ENCODE measurements around the gene MCF2.

GRCh38 chrX:139680356-139680755 is 27.6 kb downstream of the MCF2 start:
- TF ChIP-seq, protein P1, sequence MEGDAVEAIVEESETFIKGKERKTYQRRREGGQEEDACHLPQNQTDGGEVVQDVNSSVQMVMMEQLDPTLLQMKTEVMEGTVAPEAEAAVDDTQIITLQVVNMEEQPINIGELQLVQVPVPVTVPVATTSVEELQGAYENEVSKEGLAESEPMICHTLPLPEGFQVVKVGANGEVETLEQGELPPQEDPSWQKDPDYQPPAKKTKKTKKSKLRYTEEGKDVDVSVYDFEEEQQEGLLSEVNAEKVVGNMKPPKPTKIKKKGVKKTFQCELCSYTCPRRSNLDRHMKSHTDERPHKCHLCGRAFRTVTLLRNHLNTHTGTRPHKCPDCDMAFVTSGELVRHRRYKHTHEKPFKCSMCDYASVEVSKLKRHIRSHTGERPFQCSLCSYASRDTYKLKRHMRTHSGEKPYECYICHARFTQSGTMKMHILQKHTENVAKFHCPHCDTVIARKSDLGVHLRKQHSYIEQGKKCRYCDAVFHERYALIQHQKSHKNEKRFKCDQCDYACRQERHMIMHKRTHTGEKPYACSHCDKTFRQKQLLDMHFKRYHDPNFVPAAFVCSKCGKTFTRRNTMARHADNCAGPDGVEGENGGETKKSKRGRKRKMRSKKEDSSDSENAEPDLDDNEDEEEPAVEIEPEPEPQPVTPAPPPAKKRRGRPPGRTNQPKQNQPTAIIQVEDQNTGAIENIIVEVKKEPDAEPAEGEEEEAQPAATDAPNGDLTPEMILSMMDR (IDR thresholded peaks at IDR 0.05 in 2 of 3, conservative IDR thresholded peaks at IDR 0.05 in 1 of 3; ENCODE audit: borderline replicate concordance in 1 of 3, insufficient read depth in 1 of 3, low read depth in 2 of 3, low read length in 2 of 3): no peak
- TF ChIP-seq CEBPB (IDR thresholded peaks at IDR 0.05; ENCODE audit: low read depth) (no peak), ZNF274 (IDR thresholded peaks at IDR 0.05; ENCODE audit: low read depth, low read length) (no peak), POLR2A (IDR thresholded peaks at IDR 0.05; ENCODE audit: borderline replicate concordance, extremely low read depth, insufficient read depth, insufficient read length) (no peak), REST (IDR thresholded peaks at IDR 0.05; ENCODE audit: low read depth) (no peak), RAD21 (IDR thresholded peaks at IDR 0.05; ENCODE audit: low read depth) (no peak), EZH2 (IDR thresholded peaks at IDR 0.05) (no peak), EGR1 (IDR thresholded peaks at IDR 0.05; ENCODE audit: low read depth) (no peak), ELF1 (IDR thresholded peaks at IDR 0.05; ENCODE audit: borderline replicate concordance, low read depth) (no peak), POLR2AphosphoS5 (IDR thresholded peaks at IDR 0.05; ENCODE audit: low read depth, low read length) (no peak), YY1 (IDR thresholded peaks at IDR 0.05; ENCODE audit: extremely low read depth, insufficient replicate concordance, low read depth, low read length) (no peak), TCF7L2 (IDR thresholded peaks at IDR 0.05; ENCODE audit: borderline replicate concordance, extremely low read depth, insufficient read depth, insufficient read length) (no peak)
- TF ChIP-seq, protein P2, sequence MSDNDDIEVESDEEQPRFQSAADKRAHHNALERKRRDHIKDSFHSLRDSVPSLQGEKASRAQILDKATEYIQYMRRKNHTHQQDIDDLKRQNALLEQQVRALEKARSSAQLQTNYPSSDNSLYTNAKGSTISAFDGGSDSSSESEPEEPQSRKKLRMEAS (IDR thresholded peaks at IDR 0.05): no peak

Data from HCT116 (cell line).